GM23338 (cell line): Measurements from ENCODE around the gene MARF1. TPM values are rescaled to one million over a fixed set of nuclear protein-coding genes. Genes with fewer than 3 reads are reported as not detected.

Experiments used
- ATAC-seq: fragments of 200-7000 bp; cut with Tn5 transposase; 3 replicates; pipeline ENCODE4 v1.9.1; 2020
- DNase-seq: peaks from one replicate; pipeline ENCODE4 v3.0.0-alpha.2; 2015; ENCODE audit warnings: low spot score
- H2AFZ ChIP-seq: fragments of 200-600 bp; sonication (generic); 2 replicates; pipeline ENCODE4 v1.8.0; 2016; ENCODE audit warnings: antibody characterized with exemption, mild to moderate bottlenecking, moderate library complexity
- H3F3A ChIP-seq: fragments of 200-600 bp; sonication (generic); replicated peaks from 2 replicates; pipeline ENCODE4 v1.8.0; 2017; ENCODE audit warnings: antibody characterized with exemption, mixed run types, low read depth
- H3K27ac ChIP-seq: fragments of 200-600 bp; sonication (generic); 2 replicates; pipeline ENCODE4 v1.6.1; 2016; ENCODE audit warnings: low read depth
- H3K27me3 ChIP-seq: fragments of 200-600 bp; sonication (generic); 2 replicates; pipeline ENCODE4 v1.8.0; 2016; ENCODE audit warnings: mild to moderate bottlenecking, mixed run types, moderate library complexity; ENCODE audit not compliant: insufficient read depth
- H3K36me3 ChIP-seq: fragments of 200-600 bp; sonication (generic); 2 replicates; pipeline ENCODE4 v1.8.0; 2016; ENCODE audit warnings: mild to moderate bottlenecking; ENCODE audit not compliant: insufficient read depth
- H3K4me1 ChIP-seq: fragments of 200-600 bp; sonication (generic); 2 replicates; pipeline ENCODE4 v1.8.0; 2016; ENCODE audit warnings: mild to moderate bottlenecking, moderate library complexity; ENCODE audit not compliant: insufficient read depth
- H3K4me2 ChIP-seq: fragments of 200-600 bp; sonication (generic); 2 replicates; pipeline ENCODE4 v1.7.1; 2017; ENCODE audit warnings: mixed run types
- H3K4me3 ChIP-seq: fragments of 200-600 bp; sonication (generic); 2 replicates; pipeline ENCODE4 v1.6.1; 2016; ENCODE audit warnings: mixed run types
- H3K79me2 ChIP-seq: fragments of 200-600 bp; sonication (generic); replicated peaks from 2 replicates; pipeline ENCODE4 v1.8.0; 2017; ENCODE audit warnings: mild to moderate bottlenecking; ENCODE audit not compliant: insufficient read depth
- H3K9me2 ChIP-seq: fragments of 200-600 bp; sonication (generic); 2 replicates; pipeline ENCODE4 v1.8.0; 2017; ENCODE audit not compliant: insufficient read depth
- H4K20me1 ChIP-seq: fragments of 200-600 bp; sonication (generic); replicated peaks from 2 replicates; pipeline ENCODE4 v1.8.0; 2017; ENCODE audit warnings: mild to moderate bottlenecking; ENCODE audit not compliant: insufficient read depth
- H3K27ac Mint-ChIP-seq: 2 replicates; pipeline ENCODE4 v1.8.0; 2020; ENCODE audit warnings: inconsistent platforms, mild to moderate bottlenecking, moderate library complexity, mixed read lengths
- H3K27me3 Mint-ChIP-seq: 3 replicates; pipeline ENCODE4 v1.8.0; 2022; ENCODE audit warnings: low read depth, mild to moderate bottlenecking, moderate library complexity, mixed read lengths, inconsistent platforms; ENCODE audit not compliant: insufficient read depth, poor library complexity
- H3K36me3 Mint-ChIP-seq: 3 replicates; pipeline ENCODE4 v1.8.0; 2021; ENCODE audit warnings: low read depth, mild to moderate bottlenecking, inconsistent platforms, moderate library complexity, mixed read lengths
- H3K4me1 Mint-ChIP-seq: 3 replicates; pipeline ENCODE4 v1.8.0; 2020; ENCODE audit warnings: mild to moderate bottlenecking, inconsistent platforms, mixed read lengths
- H3K4me3 Mint-ChIP-seq: 3 replicates; pipeline ENCODE4 v1.8.0; 2021; ENCODE audit warnings: moderate library complexity, mild to moderate bottlenecking, inconsistent platforms, mixed read lengths
- H3K9me3 Mint-ChIP-seq: 3 replicates; pipeline ENCODE4 v1.8.0; 2020; ENCODE audit warnings: moderate library complexity, mild to moderate bottlenecking, inconsistent platforms, mixed read lengths
- CREB1 ChIP-seq: fragments of 250-450 bp; sonication (Bioruptor Pico); IDR thresholded peaks from 2 replicates; pipeline ENCODE4 v1.5.0; 2020; ENCODE audit warnings: low read depth, mild to moderate bottlenecking, moderate library complexity
- EZH2 ChIP-seq: fragments of 200-600 bp; sonication (generic); IDR thresholded peaks from one replicate; pipeline ENCODE4 v1.8.0; 2017; ENCODE audit warnings: antibody characterized with exemption, mild to moderate bottlenecking, low read depth; ENCODE audit not compliant: unreplicated experiment
- EZH2phosphoT487 ChIP-seq: fragments of 200-600 bp; sonication (generic); IDR thresholded peaks from one replicate; pipeline ENCODE4 v1.8.1; 2018; ENCODE audit warnings: antibody characterized with exemption; ENCODE audit not compliant: unreplicated experiment
- JUNB ChIP-seq: IDR thresholded peaks from one replicate; pipeline ENCODE4 v1.6.1; 2016; ENCODE audit warnings: antibody characterized with exemption; ENCODE audit not compliant: unreplicated experiment
- NANOG ChIP-seq: IDR thresholded peaks from 2 replicates; pipeline ENCODE4 v1.6.1; 2016; ENCODE audit warnings: antibody characterized with exemption, borderline replicate concordance
- POLR2AphosphoS5 ChIP-seq: IDR thresholded peaks from 2 replicates; pipeline ENCODE4 v1.6.1; 2016; ENCODE audit warnings: antibody characterized with exemption, low read depth
- STAT1 ChIP-seq: IDR thresholded peaks from one replicate; pipeline ENCODE4 v1.6.1; 2016; ENCODE audit warnings: antibody characterized with exemption; ENCODE audit not compliant: unreplicated experiment
- ZNF114 ChIP-seq: fragments of 250-450 bp; sonication (Bioruptor Pico); IDR thresholded peaks from 2 replicates; pipeline ENCODE4 v1.5.0; 2020; ENCODE audit warnings: mild to moderate bottlenecking, moderate library complexity
- ZNF331 ChIP-seq: fragments of 250-450 bp; sonication (Bioruptor Pico); IDR thresholded peaks from 2 replicates; pipeline ENCODE4 v1.5.0; 2020; ENCODE audit warnings: low read depth, mild to moderate bottlenecking, moderate library complexity
- polyA plus RNA-seq: library from polyadenylated mRNA; unstranded; fragments of >200 nt; fragmentation: Nextera tagmentation; extraction: Ambion mirVana; gene quantifications from 2 replicates; pipeline ENCODE4 v1.2.1, GENCODE V29; 2016
- total RNA-seq: library from RNA; depleted of rRNA; stranded (reverse); fragments of >200 nt; shearing (Covaris generic); gene quantifications from 2 replicates; pipeline ENCODE4 v1.2.3, GENCODE V29; 2014
- TF ChIP-seq, protein P1 (sequence below): fragments of 250-450 bp; sonication (Bioruptor Pico); IDR thresholded peaks from 2 replicates; pipeline ENCODE4 v1.5.0; 2020; ENCODE audit warnings: mild to moderate bottlenecking, moderate library complexity
- TF ChIP-seq, protein P2 (sequence below): IDR thresholded peaks from 2 replicates; pipeline ENCODE4 v1.6.1; 2016; ENCODE audit warnings: antibody characterized with exemption
- TF ChIP-seq, protein P3 (sequence below), 2 experiments: fragments of 200-600 bp in 1 of 2; sonication (generic) in 1 of 2; conservative IDR thresholded peaks; 2 replicates each; pipeline versions ENCODE4 v1.5.1 to v1.6.1; 2016 to 2017; ENCODE audit warnings: antibody characterized with exemption in 2 of 2, low read depth in 2 of 2, mild to moderate bottlenecking in 2 of 2, moderate library complexity in 1 of 2
- TF ChIP-seq, protein P4 (sequence below): IDR thresholded peaks from one replicate; pipeline ENCODE4 v1.6.1; 2018; ENCODE audit warnings: antibody characterized with exemption; ENCODE audit not compliant: unreplicated experiment

Gene MARF1
- total and polyA plus RNA-seq, 2 experiments from 2014 or later, result 8.3 to 16.0 TPM

DNA sequence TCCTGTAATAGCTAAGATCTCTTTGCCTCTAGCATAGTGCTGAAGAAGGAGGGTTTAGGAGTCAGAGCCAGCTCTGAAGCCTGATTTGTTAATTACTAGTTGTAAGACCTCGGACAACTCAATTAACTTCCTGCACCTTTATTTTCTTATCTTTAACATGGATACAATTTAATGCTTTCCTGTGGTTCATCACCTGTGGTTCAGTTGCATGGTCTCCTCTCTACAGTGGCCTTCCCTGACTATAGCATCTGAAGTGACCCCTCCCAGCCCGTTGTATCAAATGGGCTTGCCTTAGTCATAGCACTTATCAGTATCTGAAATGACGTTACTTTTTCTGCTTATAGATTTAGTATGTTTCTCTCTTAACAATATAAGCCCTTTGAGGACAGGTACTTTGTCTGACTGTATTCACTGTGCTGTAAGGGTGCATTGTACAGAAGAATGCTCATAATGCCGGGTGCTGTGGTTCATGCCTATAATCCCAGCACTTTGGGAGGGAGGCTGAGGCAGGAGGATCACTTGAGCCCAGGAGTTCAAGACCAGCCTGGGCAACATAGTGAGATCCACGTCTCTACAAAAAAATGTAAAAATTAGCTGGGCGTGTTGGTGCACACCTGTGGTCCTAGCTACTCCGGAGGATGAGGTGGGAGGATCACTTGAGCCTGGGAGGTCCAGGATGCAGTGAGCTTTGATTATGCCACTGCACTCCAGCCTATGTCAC is 4.5 kb upstream of the MARF1 start:
- Histone ChIP-seq H3K36me3 (no peaks in the 10 kb centered on the region), H3K4me3 (no peak overlapping the region), H4K20me1 (no peaks in the 10 kb centered on the region; the same call in none of the 2 replicates), H3K27ac (no peak overlapping the region), H3K9me2 (no peaks in the 10 kb centered on the region), H3K79me2 (peaks cover 19% of the 10 kb centered on the region), H2AFZ (no peak overlapping the region), H3K4me2 (no peak overlapping the region), H3K27me3 (no peaks in the 10 kb centered on the region), H3K4me1 (no peaks in the 10 kb centered on the region), H3F3A (peaks cover 14% of the 10 kb centered on the region)
- H3K9me3 Mint-ChIP-seq, result no peaks in the 10 kb centered on the region
- ATAC-seq, result no peak
- TF ChIP-seq EZH2, result no peak
- no peak for TF ChIP-seq JUNB
- TF ChIP-seq STAT1, result no peak
- TF ChIP-seq, protein P1, sequence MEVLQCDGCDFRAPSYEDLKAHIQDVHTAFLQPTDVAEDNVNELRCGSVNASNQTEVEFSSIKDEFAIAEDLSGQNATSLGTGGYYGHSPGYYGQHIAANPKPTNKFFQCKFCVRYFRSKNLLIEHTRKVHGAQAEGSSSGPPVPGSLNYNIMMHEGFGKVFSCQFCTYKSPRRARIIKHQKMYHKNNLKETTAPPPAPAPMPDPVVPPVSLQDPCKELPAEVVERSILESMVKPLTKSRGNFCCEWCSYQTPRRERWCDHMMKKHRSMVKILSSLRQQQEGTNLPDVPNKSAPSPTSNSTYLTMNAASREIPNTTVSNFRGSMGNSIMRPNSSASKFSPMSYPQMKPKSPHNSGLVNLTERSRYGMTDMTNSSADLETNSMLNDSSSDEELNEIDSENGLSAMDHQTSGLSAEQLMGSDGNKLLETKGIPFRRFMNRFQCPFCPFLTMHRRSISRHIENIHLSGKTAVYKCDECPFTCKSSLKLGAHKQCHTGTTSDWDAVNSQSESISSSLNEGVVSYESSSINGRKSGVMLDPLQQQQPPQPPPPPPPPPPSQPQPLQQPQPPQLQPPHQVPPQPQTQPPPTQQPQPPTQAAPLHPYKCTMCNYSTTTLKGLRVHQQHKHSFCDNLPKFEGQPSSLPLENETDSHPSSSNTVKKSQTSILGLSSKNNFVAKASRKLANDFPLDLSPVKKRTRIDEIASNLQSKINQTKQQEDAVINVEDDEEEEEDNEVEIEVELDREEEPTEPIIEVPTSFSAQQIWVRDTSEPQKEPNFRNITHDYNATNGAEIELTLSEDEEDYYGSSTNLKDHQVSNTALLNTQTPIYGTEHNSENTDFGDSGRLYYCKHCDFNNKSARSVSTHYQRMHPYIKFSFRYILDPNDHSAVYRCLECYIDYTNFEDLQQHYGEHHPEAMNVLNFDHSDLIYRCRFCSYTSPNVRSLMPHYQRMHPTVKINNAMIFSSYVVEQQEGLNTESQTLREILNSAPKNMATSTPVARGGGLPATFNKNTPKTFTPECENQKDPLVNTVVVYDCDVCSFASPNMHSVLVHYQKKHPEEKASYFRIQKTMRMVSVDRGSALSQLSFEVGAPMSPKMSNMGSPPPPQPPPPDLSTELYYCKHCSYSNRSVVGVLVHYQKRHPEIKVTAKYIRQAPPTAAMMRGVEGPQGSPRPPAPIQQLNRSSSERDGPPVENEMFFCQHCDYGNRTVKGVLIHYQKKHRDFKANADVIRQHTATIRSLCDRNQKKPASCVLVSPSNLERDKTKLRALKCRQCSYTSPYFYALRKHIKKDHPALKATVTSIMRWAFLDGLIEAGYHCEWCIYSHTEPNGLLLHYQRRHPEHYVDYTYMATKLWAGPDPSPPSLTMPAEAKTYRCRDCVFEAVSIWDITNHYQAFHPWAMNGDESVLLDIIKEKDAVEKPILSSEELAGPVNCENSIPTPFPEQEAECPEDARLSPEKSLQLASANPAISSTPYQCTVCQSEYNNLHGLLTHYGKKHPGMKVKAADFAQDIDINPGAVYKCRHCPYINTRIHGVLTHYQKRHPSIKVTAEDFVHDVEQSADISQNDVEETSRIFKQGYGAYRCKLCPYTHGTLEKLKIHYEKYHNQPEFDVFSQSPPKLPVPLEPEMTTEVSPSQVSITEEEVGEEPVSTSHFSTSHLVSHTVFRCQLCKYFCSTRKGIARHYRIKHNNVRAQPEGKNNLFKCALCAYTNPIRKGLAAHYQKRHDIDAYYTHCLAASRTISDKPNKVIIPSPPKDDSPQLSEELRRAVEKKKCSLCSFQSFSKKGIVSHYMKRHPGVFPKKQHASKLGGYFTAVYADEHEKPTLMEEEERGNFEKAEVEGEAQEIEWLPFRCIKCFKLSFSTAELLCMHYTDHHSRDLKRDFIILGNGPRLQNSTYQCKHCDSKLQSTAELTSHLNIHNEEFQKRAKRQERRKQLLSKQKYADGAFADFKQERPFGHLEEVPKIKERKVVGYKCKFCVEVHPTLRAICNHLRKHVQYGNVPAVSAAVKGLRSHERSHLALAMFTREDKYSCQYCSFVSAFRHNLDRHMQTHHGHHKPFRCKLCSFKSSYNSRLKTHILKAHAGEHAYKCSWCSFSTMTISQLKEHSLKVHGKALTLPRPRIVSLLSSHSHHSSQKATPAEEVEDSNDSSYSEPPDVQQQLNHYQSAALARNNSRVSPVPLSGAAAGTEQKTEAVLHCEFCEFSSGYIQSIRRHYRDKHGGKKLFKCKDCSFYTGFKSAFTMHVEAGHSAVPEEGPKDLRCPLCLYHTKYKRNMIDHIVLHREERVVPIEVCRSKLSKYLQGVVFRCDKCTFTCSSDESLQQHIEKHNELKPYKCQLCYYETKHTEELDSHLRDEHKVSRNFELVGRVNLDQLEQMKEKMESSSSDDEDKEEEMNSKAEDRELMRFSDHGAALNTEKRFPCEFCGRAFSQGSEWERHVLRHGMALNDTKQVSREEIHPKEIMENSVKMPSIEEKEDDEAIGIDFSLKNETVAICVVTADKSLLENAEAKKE (CRISPR knock-in tag), result no peak
- TF ChIP-seq POLR2AphosphoS5, result no peak
- TF ChIP-seq, protein P2, sequence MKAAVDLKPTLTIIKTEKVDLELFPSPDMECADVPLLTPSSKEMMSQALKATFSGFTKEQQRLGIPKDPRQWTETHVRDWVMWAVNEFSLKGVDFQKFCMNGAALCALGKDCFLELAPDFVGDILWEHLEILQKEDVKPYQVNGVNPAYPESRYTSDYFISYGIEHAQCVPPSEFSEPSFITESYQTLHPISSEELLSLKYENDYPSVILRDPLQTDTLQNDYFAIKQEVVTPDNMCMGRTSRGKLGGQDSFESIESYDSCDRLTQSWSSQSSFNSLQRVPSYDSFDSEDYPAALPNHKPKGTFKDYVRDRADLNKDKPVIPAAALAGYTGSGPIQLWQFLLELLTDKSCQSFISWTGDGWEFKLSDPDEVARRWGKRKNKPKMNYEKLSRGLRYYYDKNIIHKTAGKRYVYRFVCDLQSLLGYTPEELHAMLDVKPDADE, result no peak
- TF ChIP-seq, protein P3, sequence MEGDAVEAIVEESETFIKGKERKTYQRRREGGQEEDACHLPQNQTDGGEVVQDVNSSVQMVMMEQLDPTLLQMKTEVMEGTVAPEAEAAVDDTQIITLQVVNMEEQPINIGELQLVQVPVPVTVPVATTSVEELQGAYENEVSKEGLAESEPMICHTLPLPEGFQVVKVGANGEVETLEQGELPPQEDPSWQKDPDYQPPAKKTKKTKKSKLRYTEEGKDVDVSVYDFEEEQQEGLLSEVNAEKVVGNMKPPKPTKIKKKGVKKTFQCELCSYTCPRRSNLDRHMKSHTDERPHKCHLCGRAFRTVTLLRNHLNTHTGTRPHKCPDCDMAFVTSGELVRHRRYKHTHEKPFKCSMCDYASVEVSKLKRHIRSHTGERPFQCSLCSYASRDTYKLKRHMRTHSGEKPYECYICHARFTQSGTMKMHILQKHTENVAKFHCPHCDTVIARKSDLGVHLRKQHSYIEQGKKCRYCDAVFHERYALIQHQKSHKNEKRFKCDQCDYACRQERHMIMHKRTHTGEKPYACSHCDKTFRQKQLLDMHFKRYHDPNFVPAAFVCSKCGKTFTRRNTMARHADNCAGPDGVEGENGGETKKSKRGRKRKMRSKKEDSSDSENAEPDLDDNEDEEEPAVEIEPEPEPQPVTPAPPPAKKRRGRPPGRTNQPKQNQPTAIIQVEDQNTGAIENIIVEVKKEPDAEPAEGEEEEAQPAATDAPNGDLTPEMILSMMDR (conservative IDR thresholded peaks at IDR 0.05; ENCODE audit: low read depth in 2 of 2), result no peak
- no peak for TF ChIP-seq ZNF331 (CRISPR knock-in tag)
- no peak for TF ChIP-seq NANOG
- TF ChIP-seq CREB1 (CRISPR knock-in tag), result no peak
- TF ChIP-seq, protein P4, sequence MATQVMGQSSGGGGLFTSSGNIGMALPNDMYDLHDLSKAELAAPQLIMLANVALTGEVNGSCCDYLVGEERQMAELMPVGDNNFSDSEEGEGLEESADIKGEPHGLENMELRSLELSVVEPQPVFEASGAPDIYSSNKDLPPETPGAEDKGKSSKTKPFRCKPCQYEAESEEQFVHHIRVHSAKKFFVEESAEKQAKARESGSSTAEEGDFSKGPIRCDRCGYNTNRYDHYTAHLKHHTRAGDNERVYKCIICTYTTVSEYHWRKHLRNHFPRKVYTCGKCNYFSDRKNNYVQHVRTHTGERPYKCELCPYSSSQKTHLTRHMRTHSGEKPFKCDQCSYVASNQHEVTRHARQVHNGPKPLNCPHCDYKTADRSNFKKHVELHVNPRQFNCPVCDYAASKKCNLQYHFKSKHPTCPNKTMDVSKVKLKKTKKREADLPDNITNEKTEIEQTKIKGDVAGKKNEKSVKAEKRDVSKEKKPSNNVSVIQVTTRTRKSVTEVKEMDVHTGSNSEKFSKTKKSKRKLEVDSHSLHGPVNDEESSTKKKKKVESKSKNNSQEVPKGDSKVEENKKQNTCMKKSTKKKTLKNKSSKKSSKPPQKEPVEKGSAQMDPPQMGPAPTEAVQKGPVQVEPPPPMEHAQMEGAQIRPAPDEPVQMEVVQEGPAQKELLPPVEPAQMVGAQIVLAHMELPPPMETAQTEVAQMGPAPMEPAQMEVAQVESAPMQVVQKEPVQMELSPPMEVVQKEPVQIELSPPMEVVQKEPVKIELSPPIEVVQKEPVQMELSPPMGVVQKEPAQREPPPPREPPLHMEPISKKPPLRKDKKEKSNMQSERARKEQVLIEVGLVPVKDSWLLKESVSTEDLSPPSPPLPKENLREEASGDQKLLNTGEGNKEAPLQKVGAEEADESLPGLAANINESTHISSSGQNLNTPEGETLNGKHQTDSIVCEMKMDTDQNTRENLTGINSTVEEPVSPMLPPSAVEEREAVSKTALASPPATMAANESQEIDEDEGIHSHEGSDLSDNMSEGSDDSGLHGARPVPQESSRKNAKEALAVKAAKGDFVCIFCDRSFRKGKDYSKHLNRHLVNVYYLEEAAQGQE, result no peak
- TF ChIP-seq EZH2phosphoT487, result no peak
- TF ChIP-seq ZNF114 (CRISPR knock-in tag), result no peak
- H3K4me1 Mint-ChIP-seq, result peaks cover 7% of the 10 kb centered on the region
- H3K27me3 Mint-ChIP-seq, result peaks cover 11% of the 10 kb centered on the region
- H3K4me3 Mint-ChIP-seq, result no peak overlapping the region
- no peak for DNase-seq
- H3K27ac Mint-ChIP-seq, result no peak overlapping the region
- H3K36me3 Mint-ChIP-seq, result peaks cover 4% of the 10 kb centered on the region; the same call in 1 of the 3 replicates
